Brain microvascular endothelial cell (primary cell): ENCODE measurements around the gene PTOV1.

Experiments
- DNase-seq: peaks from one replicate; pipeline ENCODE4 v3.0.0-alpha.2; 2020
- H3K27ac ChIP-seq: fragments of 250-450 bp; sonication (Bioruptor Pico); 2 replicates; pipeline ENCODE4 v1.5.1; 2020; ENCODE audit warnings: mild to moderate bottlenecking, moderate library complexity
- H3K27me3 ChIP-seq: fragments of 250-450 bp; sonication (Bioruptor Pico); replicated peaks from 2 replicates; pipeline ENCODE4 v1.5.1; 2020; ENCODE audit warnings: mild to moderate bottlenecking
- H3K36me3 ChIP-seq: fragments of 250-450 bp; sonication (Bioruptor Pico); replicated peaks from 2 replicates; pipeline ENCODE4 v1.5.1; 2020; ENCODE audit warnings: mild to moderate bottlenecking
- H3K4me3 ChIP-seq: 2 replicates; pipeline ENCODE4 v1.5.1; 2011; ENCODE audit warnings: low read depth, mild to moderate bottlenecking, control low read depth, low read length, moderate library complexity
- CTCF ChIP-seq: IDR thresholded peaks from 2 replicates; pipeline ENCODE4 v1.5.1; 2011; ENCODE audit warnings: low read depth, mild to moderate bottlenecking, moderate library complexity, low read length, control low read depth, inconsistent platforms; ENCODE audit errors: missing control alignments
- in situ Hi-C: cut with HindIII; loops from 2 replicates; pipeline ENCODE4 v1.10.0; 2017; ENCODE audit warnings: low sequenced_read_pairs, low pct_ligation_motif_present

PTOV1 gene

GRCh38 chr19:49866933-49867782, 16.2 kb downstream of the PTOV1 start, which contains the start of gene PNKP:
TSS of gene PNKP (minus strand) at chr19:49867576. CDS start at chr19:49867204, 372 bp downstream.
- in situ Hi-C loops = no loop called here
- Histone ChIP-seq H3K36me3 (peaks cover 24% of the 10 kb centered on the region), H3K4me3 (peak within 1 kb of the TSS; percentile 80), H3K27me3 (no peaks in the 10 kb centered on the region), H3K27ac (peak within 1 kb of the TSS; percentile 73)
- peak; percentile 78 for DNase-seq
- no peak for TF ChIP-seq CTCF

- peak overlapping the region; percentile 42 for H3K4me3 ChIP-seq
- no peak overlapping the region for H3K27ac ChIP-seq
- no peak for TF ChIP-seq CTCF
- in situ Hi-C loops = no loop called here
- H3K27me3 ChIP-seq = no peaks in the 10 kb centered on the region
- DNase-seq = no peak
- H3K36me3 ChIP-seq = peaks cover 13% of the 10 kb centered on the region
Measured at GRCh38 chr19:49869009-49869483, 18.1 kb downstream of the PTOV1 start.

- in situ Hi-C loops = no loop called here
- Histone ChIP-seq H3K4me3 (peak overlapping the region; percentile 55), H3K27me3 (no peaks in the 10 kb centered on the region), H3K27ac (peak overlapping the region; percentile 27), H3K36me3 (peaks cover 7% of the 10 kb centered on the region)
- no peak for TF ChIP-seq CTCF
- DNase-seq = peak; percentile 100
Measured at GRCh38 chr19:49869484-49870308, 18.7 kb downstream of the PTOV1 start.

DNA sequence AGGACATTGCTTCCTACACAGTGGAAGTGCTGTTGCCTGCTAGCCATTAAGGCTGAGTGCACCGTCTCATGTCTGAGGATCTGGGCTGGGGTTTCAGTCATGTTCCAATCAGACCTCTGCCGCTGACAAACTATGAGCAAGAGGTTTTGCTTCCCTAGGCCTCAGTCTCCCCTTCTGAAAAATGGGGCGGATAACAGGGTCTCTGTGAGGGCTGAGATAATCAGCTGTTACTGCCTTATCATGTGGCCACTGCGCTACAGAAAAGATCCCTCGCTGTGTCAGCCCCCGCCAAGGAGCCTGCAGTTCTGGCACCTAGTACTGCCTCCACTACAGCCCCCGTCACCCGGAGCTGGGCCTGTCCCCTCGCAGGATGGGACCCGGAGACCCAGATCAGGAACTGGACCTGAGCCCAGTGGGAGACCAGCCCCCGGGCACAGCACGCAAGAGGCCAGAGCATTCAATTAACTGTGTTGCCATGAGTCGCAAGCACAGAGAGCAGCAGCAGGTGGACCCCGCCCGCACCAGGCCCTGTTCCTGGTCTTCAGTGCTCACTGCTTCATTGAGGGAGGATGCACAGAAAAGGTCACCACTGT, 19.4 kb downstream of the PTOV1 start:
- Histone ChIP-seq H3K4me3 (peak overlapping the region; percentile 55), H3K27me3 (no peaks in the 10 kb centered on the region), H3K36me3 (peaks cover 3% of the 10 kb centered on the region), H3K27ac (peak overlapping the region; percentile 27)
- TF ChIP-seq CTCF = no peak
- in situ Hi-C loops = no loop called here
- no peak for DNase-seq

GRCh38 chr19:49871349-49871985, 20.5 kb downstream of the PTOV1 start:
- in situ Hi-C loops = no loop called here
- Histone ChIP-seq H3K27ac (no peak overlapping the region), H3K27me3 (no peaks in the 10 kb centered on the region), H3K36me3 (peaks cover 4% of the 10 kb centered on the region), H3K4me3 (no peak overlapping the region)
- DNase-seq = no peak
- no peak for TF ChIP-seq CTCF
